Stimulated activated CD4-positive, alpha-beta T cell treated with anti-CD3 and anti-CD28 coated beads, Interleukin-4, amount 100 ng/mL, for 1 hour (primary cell): ENCODE results near the gene RABIF.

Source experiments
- DNase-seq: peaks from one replicate; pipeline ENCODE4 v3.0.0-alpha.2; 2020

The RABIF gene

GRCh38 chr1:202871367-202871766 is 17.6 kb downstream of the RABIF start:
- DNase-seq = no peak

DNA sequence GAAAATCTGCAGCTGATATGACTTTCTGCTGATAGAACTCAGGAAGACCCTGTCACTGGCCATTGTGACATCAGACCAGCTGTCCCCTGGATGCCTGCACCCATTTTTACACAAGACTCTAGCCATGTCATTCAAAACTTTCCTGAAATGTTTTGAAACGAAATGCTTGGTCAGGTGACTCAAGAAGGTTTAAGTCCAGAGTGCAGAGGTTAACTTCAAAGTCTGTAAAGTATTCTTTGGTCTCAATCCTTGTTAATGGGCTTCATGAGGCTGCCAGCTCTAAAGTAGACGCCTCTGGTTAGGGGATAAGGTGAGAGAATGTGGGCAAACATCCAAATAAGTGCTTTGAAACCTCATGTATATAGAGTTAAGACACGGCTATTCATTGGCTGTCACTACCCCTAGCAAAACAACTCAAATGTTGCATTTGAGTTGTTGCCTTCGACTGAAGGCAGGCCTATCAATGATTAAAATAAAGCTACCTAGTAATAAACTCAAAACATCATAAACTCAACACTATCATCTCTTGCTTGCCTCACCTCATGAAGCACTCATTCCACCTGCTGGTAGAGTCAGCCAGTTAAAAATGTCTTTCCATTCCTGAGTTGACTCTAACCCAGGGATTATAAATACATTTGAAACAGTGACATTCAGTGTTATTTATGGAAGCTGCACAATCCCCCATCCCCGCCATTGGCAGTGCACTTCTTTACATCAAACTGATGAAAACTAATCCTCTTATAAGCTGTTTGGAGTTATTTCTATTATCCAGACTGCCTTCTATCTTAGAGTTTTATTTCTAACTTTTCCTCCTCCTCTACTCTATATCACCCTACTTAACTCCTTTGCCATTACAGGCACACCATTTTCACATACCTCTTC is 26.0 kb downstream of the RABIF start:
- DNase-seq = no peak

GRCh38 chr1:202861420-202862132 is 27.4 kb downstream of the RABIF start:
- peak; percentile 22 for DNase-seq

DNA sequence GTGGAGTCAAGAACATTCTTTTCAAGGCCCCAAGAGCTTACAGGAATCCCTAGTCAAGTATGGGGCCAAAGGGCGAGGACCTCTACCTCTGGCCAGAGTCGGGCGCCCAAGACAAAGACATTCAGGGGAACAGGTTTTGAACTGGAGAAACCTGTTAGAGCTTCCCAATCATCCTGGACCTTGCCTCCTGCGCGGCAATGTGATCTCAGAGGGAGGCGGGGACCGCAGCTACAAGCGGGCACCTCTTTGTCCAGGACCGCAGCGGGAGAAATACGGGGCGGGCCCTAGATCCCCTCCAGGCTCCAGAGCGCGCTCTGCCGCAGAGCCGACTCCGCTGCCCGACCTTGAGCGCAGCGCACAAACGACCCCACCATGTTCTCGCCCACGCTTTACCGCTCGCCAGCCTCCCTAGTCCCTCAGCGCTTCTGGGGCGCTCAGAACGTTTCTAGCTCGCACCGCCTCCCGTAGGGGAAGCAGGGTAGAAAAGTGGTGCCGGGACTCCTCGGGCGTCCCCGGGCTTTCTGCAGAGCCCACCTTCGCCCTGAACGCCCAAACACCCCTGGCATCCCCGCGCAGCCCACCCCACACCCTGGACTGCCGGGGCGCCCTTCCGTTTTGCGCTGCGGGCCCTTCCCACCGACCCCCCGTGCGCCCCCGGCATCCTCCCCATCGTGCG is 28.1 kb downstream of the RABIF start:
- peak; percentile 32 for DNase-seq

DNA sequence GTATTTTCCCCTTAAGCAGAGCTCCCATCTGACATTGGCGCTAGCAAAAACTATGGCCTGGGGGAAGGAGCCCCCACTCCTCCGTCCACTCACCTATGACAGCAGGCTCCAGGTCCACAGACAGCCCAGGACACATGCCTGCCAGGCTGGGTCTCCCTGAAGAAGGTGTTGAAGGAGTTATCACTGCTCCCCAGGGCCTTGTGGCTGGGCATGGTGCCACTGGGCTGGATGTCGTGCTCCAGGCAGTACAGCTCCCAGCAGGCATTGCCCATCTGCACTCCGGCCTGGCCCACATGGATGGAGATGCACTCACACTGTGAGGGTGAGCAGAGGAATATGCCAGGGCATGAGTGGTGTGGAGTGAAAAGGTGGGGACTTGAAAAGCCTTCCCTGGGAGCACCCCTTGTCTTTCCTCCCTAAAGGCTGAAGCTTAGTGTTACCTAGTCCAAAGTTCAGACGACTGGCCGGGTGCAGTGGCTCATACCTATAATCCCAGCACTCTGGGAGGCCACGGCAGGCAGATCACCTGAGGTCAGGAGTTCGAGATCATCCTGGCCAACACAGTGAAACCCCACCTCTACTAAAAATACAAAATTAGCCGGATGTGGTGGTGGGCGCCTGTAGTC is 30.0 kb downstream of the RABIF start:
- DNase-seq = no peak

- DNase-seq = no peak
Observed at GRCh38 chr1:202858331-202858730, 30.6 kb downstream of the RABIF start.

- DNase-seq = no peak
Observed at GRCh38 chr1:202857136-202857610, 31.8 kb downstream of the RABIF start.

DNA sequence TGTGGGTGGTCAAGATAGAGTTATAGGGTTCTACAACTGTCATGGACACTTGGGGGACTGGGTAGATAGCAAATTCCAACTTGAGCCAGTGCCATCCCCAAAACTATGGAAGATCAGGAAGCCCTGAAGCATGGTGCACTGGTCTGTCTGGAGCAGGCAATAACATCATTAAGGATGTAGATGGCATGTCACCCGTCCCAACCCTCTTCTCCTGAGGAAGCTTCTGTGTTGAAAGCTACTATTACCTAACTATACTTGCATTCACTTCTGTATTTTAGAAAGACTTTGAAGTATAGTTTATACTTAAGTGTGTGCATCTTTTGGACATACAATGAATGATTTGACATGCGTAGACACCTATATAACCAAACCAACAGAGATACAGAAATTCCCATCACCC is 32.9 kb downstream of the RABIF start:
- DNase-seq = no peak

DNA sequence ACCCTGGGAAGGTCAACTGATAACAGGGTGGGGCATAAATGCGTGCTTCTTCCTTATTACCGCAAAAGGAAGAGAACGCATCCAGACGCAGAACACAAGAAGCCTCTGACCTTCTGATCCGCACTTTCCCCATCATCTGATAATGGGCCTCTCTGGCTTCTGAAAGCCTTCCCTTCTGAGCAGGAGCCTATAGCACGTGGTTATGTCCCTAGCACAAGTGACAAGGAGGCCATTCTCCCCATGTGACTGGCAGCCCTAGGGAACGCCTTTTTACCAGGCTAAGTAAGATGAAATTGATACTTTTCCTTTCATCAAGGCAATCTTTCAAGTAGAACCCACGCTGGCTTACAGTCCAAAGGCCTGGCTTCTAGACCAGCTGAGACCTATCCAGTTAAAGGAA is 34.2 kb downstream of the RABIF start:
- DNase-seq = no peak

DNA sequence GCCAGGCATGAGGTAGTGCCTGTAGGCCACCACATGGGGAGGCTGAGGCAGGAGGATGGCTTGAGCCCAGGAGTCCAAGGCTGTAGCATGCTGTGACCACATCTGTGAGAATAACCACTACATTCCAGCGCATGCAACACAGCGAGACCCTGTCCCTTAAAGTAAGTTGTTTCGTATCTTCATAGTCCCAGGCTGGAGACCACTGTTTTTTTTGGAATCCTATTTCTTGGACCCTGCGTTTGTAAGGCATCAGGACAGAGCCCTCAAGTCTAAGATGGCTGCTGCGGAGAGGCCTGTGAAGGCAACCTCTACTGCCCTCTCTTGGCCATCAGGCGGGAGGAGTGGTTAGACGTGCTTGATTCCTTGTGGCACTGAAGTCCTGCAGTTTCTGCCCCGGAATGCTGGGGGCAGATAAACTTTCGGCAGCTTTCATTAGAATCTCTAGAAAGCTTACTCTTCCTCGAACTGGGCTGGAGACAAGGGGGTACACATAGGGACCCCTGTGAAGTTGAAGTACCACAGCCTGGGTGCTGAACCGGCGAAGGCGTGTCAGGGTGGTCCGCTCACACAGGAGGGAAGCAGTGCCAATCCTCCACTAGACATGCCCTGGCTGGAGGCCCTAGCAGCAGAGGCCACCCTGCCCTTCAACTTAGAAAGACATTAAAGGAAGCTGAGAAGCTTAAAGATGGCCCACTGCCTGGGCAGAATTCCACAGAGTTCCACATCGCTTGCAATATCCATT is 36.6 kb downstream of the RABIF start:
- DNase-seq = peak; percentile 28

DNA sequence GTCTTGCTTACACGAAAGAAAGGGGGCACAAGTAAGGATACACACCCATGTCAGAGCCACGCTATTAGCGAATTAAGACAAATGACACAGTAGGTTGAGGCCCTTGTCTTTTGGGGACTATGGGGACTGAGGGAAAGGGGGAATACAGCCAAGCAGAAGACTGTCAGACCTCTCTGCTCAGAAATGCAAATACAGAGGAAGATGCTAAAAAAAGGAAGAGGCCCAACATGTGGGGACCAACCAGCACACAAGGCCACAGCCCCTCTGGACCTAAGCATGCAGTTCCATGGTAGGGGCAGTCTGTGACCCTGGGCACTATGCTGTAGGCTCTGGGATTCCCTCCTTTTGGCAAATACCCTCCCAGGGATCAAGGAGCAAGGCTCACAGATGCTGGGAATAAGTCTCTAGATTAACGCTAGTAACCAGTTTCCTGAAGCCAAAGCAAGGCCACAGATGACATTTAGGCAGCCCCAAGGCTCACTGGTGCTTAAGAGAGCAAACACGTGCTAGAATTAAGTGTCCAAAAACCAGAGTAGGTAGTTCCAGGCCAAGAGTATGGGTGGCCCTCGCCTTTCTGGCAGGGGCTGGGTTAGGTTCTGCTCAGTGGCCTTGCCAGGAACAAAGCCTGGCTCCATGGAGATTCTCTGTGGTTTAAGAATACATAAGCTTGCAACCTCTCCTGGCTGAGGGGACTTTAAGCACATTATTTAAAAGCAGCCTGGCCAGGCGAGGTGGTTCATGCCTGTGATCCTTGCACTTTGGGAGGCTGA is 38.2 kb downstream of the RABIF start:
- no peak for DNase-seq

- DNase-seq = no peak
Observed at GRCh38 chr1:202848191-202848542, 40.8 kb downstream of the RABIF start.

DNA sequence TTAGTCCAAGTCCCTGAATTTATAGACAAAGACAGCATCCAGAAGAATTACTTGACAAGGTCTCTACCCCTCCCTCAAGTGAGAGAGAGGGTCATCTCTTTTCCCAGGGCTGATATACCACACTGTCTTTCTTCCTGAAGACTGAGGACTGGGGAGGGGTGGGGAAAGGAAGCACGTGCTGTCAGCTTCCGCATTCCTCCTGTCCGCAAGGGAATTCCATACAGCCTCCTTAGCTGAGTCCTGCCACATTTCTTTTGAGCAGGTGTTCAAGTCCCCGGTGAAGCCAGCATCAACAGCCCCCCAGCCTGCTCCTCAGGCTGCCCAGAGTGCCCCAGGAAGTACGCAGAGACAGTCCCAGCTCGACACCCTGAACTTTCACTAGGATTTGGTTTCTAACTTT is 44.0 kb downstream of the RABIF start:
- DNase-seq = no peak

DNA sequence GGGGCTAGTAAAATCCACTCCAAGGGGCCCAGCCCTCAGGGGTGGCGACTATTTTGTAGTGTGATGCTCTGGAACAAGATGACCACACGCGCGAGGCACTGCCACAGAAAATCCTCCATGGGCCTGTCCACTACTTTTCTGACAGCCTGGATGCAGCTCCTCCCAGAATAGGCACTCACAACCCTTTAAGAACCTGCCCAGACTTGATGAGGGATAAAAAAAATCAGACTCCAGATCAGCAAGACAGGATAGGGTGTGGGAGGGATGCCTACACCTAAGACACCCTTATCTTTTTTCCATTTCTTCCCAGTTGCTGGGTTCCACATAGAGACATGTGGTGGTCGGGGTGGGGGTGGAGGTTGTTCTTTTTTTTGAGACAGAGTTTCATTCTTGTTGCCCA is 44.7 kb downstream of the RABIF start:
- no peak for DNase-seq

DNA sequence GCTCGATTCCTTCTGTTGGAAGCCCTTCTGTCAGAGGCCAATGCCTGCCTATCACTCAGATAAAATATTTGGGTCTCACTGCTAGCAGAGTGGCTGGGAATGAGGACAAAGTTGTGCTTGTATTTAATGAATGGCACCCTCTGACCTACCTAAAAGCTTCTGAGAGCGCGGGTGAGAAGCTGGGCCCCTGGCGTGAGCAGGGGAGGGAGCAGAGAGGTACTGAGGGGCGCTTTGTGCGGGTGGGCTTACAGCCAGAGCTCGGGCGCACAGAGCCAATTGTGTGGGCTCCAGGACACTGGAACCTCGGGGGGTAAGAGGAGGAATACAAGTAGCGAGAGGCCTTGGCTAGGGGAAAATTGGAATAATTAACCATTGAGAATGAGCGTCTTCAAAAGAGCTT is 45.9 kb downstream of the RABIF start:
- no peak for DNase-seq

DNA sequence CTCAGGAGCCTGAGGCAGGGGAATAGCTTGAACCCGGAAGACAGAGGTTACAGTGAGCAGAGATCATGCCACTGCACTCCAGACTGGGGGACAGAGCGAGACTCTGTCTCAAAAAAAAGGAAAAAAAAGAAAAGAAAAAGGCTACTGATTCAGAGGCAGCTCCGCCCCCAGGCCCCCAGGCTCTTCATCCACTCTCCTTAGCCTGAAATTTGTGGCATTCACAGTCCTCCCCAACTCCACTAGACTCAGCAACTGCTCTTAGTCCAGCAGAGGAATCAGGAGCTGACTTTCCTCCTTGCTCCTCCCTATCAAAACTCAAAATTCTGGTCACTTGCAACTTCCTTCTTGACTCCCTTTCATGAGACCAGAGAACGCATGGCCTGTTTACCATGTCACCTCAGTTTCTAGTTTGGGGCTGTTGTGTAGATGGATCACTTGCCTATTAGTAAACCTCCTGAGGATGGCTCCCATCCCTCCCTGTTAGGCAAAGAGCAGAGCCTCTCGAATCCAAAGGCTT is 51.1 kb downstream of the RABIF start:
- DNase-seq = no peak

DNA sequence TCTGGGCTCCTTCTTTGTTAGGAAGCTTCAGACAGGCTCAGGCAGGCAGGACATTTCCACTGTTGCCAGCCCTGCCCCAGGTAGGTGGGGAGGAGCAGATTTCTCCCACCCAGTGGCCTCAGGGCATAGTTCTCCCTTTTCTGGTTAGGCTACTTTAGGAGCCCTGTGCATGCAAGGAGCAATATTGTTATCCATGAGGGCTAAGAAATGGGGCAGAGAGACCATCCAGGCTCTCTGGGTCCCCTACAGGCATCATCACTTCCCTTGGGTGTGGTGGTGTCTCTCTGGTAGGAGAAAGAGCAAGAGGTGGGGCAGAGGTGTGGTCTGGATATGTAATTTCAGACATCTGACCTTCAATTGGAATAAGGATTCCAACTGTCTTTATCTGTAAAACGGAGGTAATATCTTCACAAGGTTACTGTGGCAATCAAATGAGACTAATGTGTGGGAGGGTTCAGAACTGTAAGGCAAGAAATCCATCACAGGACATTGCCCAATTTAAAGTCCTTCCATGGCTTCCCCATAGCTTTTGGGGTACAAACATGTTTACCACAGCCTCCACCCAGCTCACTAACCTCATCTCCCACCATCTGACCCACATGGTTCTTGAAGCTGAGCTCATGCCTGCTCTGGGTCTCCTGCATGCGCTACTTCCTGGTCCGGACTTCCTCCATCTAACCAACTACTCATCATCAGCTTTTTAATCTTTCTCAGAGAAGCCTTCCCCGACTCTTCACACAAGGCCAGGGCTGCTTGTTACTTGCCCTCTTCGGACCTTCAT is 52.1 kb downstream of the RABIF start:
- DNase-seq = no peak

- no peak for DNase-seq
Observed at GRCh38 chr1:202835548-202836072, 53.3 kb downstream of the RABIF start.

DNA sequence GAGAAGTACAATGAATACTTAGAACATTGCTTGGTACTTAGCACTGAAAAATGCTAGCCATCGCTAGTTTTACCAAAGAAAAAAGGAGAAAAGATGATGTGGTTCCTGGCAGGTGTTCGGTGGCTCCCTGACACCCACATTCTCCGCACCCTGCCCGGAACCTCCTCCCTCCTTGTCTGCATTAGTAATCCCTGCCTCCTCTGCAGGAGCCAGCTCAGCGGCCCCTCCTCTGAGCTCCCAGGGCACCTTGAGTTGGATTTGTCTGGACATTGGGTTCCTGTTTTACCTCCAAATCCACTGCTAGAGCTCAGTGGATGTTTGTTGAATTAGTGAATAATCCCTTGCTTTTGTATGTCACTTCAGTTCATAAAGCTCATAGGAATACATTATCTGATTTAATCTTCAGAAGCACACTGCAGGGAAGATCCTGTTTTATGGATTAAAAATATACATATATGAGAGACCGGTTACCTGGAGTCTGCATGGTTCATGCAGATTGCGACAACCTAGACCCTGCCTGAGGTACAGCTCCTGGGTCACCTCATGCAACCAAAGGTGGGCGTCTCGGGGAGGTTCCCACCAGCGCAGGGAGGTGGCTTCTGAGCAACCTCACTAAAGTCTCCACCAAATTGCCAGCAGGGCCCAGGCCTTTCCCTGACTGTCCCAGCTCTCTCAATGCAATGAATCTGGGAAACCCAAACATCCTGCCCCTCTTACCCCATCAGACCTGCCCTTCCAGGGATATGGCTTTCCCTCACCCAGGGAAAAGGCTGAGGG is 54.0 kb downstream of the RABIF start:
- peak; percentile 12 for DNase-seq

- DNase-seq = no peak
Observed at GRCh38 chr1:202831906-202832305, 57.0 kb downstream of the RABIF start.
